Measurements from ENCODE around the gene DCLK1.

- TF ChIP-seq REST (IDR thresholded peaks at IDR 0.05; ENCODE audit: insufficient read depth in 1 of 2, low read depth in 2 of 2, low read length in 2 of 2) (no peak), SIN3A (IDR thresholded peaks at IDR 0.05; ENCODE audit: borderline replicate concordance, insufficient read depth, low read length) (no peak)
Observed at GRCh38 chr13:36143738-36144137, 12.6 kb upstream of the DCLK1 start.
